BE2C (cell line): ENCODE data around the gene IRGC.

Experiments used
- DNase-seq: peaks from one replicate; pipeline ENCODE4 v3.0.0-alpha.2; 2020
- H3K27me3 ChIP-seq: fragments of 250-450 bp; sonication (Bioruptor Pico); 2 replicates; pipeline ENCODE4 v1.5.1; 2020; ENCODE audit warnings: mild to moderate bottlenecking
- H3K36me3 ChIP-seq: fragments of 250-450 bp; sonication (Bioruptor Pico); 2 replicates; pipeline ENCODE4 v1.5.1; 2020; ENCODE audit warnings: mild to moderate bottlenecking
- H3K4me1 ChIP-seq: fragments of 250-450 bp; sonication (Bioruptor Pico); 2 replicates; pipeline ENCODE4 v1.5.1; 2020
- H3K4me3 ChIP-seq: 2 replicates; pipeline ENCODE4 v1.5.1; 2011; ENCODE audit warnings: low read depth, low read length
- H3K9me3 ChIP-seq: fragments of 250-450 bp; sonication (Bioruptor Pico); 2 replicates; pipeline ENCODE4 v1.5.1; 2020
- TF ChIP-seq, protein P1 (sequence below): IDR thresholded peaks from 2 replicates; pipeline ENCODE4 v1.5.1; 2012; ENCODE audit warnings: mild to moderate bottlenecking, low read depth, low read length

The IRGC gene

GRCh38 chr19:43694553-43694952 lies 21.3 kb upstream of the IRGC start:
- no peaks in the 10 kb centered on the region for H3K4me1 ChIP-seq
- DNase-seq, result no peak
- TF ChIP-seq, protein P1, sequence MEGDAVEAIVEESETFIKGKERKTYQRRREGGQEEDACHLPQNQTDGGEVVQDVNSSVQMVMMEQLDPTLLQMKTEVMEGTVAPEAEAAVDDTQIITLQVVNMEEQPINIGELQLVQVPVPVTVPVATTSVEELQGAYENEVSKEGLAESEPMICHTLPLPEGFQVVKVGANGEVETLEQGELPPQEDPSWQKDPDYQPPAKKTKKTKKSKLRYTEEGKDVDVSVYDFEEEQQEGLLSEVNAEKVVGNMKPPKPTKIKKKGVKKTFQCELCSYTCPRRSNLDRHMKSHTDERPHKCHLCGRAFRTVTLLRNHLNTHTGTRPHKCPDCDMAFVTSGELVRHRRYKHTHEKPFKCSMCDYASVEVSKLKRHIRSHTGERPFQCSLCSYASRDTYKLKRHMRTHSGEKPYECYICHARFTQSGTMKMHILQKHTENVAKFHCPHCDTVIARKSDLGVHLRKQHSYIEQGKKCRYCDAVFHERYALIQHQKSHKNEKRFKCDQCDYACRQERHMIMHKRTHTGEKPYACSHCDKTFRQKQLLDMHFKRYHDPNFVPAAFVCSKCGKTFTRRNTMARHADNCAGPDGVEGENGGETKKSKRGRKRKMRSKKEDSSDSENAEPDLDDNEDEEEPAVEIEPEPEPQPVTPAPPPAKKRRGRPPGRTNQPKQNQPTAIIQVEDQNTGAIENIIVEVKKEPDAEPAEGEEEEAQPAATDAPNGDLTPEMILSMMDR, result no peak
- H3K9me3 ChIP-seq, result no peaks in the 10 kb centered on the region; the same call in none of the 2 replicates
- peaks cover 6% of the 10 kb centered on the region for H3K27me3 ChIP-seq
- H3K4me3 ChIP-seq, result no peak overlapping the region
- H3K36me3 ChIP-seq, result no peaks in the 10 kb centered on the region

- Histone ChIP-seq H3K27me3 (peaks cover 13% of the 10 kb centered on the region), H3K9me3 (no peaks in the 10 kb centered on the region; the same call in 1 of the 2 replicates), H3K4me1 (no peaks in the 10 kb centered on the region), H3K36me3 (no peaks in the 10 kb centered on the region), H3K4me3 (no peak overlapping the region)
- no peak for DNase-seq
- TF ChIP-seq, protein P1, result no peak
Observed at GRCh38 chr19:43695985-43696704, 19.7 kb upstream of the IRGC start.

GRCh38 chr19:43697295-43697694 lies 18.6 kb upstream of the IRGC start:
- DNase-seq, result no peak
- H3K4me3 ChIP-seq, result no peak overlapping the region
- peaks cover 13% of the 10 kb centered on the region for H3K27me3 ChIP-seq
- H3K9me3 ChIP-seq, result no peaks in the 10 kb centered on the region; the same call in 1 of the 2 replicates
- H3K36me3 ChIP-seq, result no peaks in the 10 kb centered on the region
- H3K4me1 ChIP-seq, result no peaks in the 10 kb centered on the region
- TF ChIP-seq, protein P1, result no peak

GRCh38 chr19:43699506-43700394 lies 16.1 kb upstream of the IRGC start:
- peaks cover 13% of the 10 kb centered on the region for H3K27me3 ChIP-seq
- DNase-seq, result peak; percentile 28
- no peaks in the 10 kb centered on the region for H3K4me1 ChIP-seq
- H3K9me3 ChIP-seq, result no peaks in the 10 kb centered on the region
- no peaks in the 10 kb centered on the region for H3K36me3 ChIP-seq
- TF ChIP-seq, protein P1, result no peak
- H3K4me3 ChIP-seq, result no peak overlapping the region

DNA sequence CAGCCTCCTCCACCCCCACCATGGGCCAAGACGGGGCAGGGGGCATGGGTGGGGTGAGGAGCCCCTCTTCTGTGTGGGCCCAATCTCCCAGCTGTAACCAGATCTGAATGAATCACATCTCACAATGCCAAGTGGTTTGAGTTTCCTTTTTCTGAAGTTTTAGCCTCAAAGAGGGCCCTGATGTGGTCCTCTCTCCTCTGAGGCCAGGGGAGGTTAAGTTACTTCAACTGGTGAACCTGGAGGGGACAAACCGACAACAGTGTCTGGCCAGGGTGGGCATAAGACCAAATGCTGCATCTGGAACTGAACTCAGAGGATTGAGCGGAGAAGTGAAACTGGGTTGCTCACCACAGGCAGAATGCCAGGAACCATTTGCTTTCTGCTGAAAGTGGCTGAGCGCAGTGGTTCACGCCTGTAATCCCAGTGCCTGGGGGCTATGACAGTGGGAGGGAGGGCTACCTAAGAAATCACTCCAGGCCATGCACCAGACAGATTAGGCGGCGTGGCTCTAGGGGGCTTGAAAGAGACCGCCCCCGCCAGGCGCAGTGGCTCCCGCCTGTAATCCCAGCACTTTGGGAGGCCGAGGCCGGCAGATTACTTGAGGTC lies 15.4 kb upstream of the IRGC start:
- peak overlapping the region; percentile 33 for H3K4me3 ChIP-seq
- peak; percentile 61 for DNase-seq
- H3K9me3 ChIP-seq, result no peaks in the 10 kb centered on the region
- peaks cover 13% of the 10 kb centered on the region for H3K27me3 ChIP-seq
- TF ChIP-seq, protein P1, result no peak
- H3K36me3 ChIP-seq, result no peaks in the 10 kb centered on the region
- H3K4me1 ChIP-seq, result no peaks in the 10 kb centered on the region
